Measurements from ENCODE around the gene HK2. TPM values are rescaled to one million over a fixed set of nuclear protein-coding genes. Genes with fewer than 3 reads are reported as not detected.
"Not testable (repeated sequence)": the region's sequence is repeated elsewhere in the genome, so short reads cannot be mapped to it uniquely, and the experiment has no call there.

Gene HK2
- total RNA-seq, 1 donor = 35.4 TPM

DNA sequence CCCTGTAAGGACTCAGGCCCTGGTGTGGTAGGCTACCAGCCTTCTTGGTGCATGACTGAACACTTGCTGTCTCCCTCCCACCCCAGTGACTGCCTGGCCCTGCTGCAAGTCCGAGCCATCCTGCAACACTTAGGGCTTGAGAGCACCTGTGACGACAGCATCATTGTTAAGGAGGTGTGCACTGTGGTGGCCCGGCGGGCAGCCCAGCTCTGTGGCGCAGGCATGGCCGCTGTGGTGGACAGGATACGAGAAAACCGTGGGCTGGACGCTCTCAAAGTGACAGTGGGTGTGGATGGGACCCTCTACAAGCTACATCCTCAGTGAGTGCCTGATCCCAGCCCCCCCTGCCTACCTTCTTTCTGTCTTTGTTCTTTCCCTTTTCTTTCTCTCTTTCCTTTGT lies 55.2 kb downstream of the HK2 start:
- TF ChIP-seq, protein P1, sequence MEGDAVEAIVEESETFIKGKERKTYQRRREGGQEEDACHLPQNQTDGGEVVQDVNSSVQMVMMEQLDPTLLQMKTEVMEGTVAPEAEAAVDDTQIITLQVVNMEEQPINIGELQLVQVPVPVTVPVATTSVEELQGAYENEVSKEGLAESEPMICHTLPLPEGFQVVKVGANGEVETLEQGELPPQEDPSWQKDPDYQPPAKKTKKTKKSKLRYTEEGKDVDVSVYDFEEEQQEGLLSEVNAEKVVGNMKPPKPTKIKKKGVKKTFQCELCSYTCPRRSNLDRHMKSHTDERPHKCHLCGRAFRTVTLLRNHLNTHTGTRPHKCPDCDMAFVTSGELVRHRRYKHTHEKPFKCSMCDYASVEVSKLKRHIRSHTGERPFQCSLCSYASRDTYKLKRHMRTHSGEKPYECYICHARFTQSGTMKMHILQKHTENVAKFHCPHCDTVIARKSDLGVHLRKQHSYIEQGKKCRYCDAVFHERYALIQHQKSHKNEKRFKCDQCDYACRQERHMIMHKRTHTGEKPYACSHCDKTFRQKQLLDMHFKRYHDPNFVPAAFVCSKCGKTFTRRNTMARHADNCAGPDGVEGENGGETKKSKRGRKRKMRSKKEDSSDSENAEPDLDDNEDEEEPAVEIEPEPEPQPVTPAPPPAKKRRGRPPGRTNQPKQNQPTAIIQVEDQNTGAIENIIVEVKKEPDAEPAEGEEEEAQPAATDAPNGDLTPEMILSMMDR (IDR thresholded peaks at IDR 0.05; ENCODE audit: insufficient read depth, low read length) = no peak
- no peak overlapping the region for H3K4me3 ChIP-seq (ENCODE audit: low read depth, low read length)
- no peak for DNase-seq (ENCODE audit: low read depth)

GRCh38 chr2:74890711-74891110 lies 56.8 kb downstream of the HK2 start:
- no peak for DNase-seq (ENCODE audit: low read depth)

GRCh38 chr2:74891136-74891764 lies 57.3 kb downstream of the HK2 start:
- DNase-seq (ENCODE audit: low read depth) = no peak
- TF ChIP-seq, protein P1 (IDR thresholded peaks at IDR 0.05; ENCODE audit: insufficient read depth, low read length) = no peak
- H3K4me3 ChIP-seq (ENCODE audit: low read depth, low read length) = no peak overlapping the region

More at GRCh38 chr2:74890711-74891110, 56.8 kb downstream of the HK2 start:
- H3K4me3 ChIP-seq (ENCODE audit: low read depth, low read length) = no peak overlapping the region
- TF ChIP-seq, protein P1 (IDR thresholded peaks at IDR 0.05; ENCODE audit: insufficient read depth, low read length) = no peak

- H3K4me3 ChIP-seq (ENCODE audit: low read depth, low read length) = not testable (repeated sequence)
- DNase-seq (ENCODE audit: low read depth) = peak; percentile 32
Measured at GRCh38 chr2:74891816-74892215, 57.9 kb downstream of the HK2 start.

GRCh38 chr2:74892609-74893008 lies 58.7 kb downstream of the HK2 start:
- H3K4me3 ChIP-seq (ENCODE audit: low read depth, low read length) = no peak overlapping the region
- TF ChIP-seq, protein P1 (IDR thresholded peaks at IDR 0.05; ENCODE audit: insufficient read depth, low read length) = no peak
- no peak for DNase-seq (ENCODE audit: low read depth)

- no peak overlapping the region for H3K4me3 ChIP-seq (ENCODE audit: low read depth, low read length)
- DNase-seq (ENCODE audit: low read depth) = peak; percentile 87
- TF ChIP-seq, protein P1 (IDR thresholded peaks at IDR 0.05; ENCODE audit: insufficient read depth, low read length) = no peak
Measured at GRCh38 chr2:74893332-74893731, 59.4 kb downstream of the HK2 start.

DNA sequence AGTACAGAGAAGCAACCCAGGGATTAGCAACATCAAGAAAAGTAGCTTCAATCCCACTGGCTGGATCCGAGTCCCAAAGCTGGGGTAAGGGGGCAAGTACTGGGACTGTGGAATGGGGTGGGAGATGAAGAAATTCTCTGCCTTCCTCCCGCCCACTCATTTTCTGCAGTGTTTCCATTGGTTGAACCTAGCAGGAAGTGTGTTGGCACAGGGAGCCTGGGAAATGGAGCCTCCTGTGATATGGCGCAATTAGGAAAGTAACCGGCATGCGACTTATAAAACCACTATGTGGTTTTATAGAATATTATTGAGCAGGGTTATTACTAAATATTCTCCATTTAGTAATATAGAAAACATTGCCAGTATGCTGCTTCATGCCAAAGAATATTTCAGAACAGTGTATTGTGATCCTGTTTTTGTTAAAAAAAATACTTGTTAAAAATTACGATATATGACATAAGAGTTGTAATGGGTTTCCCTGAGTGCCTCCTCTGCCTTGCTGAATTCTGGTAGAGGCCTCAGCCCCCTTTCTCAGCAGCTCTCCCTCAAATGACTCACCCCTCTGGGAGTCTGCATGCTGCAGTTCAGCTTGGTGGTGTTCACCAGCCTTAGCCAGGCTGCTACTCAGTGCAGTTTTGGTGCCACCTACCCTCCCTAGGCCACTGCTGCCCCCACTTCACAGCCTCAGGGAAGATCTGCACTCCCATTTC lies 60.5 kb downstream of the HK2 start:
- TF ChIP-seq, protein P1 (IDR thresholded peaks at IDR 0.05; ENCODE audit: insufficient read depth, low read length) = no peak
- DNase-seq (ENCODE audit: low read depth) = peak; percentile 86
- no peak overlapping the region for H3K4me3 ChIP-seq (ENCODE audit: low read depth, low read length)

All from fibroblast of the aortic adventitia (primary cell).